ENCODE data around the gene CUEDC2.
A peak's percentile ranks its signal among the peaks of the same experiment; 100 is the strongest.
"Not testable (repeated sequence)": the region's sequence is repeated elsewhere in the genome, so short reads cannot be mapped to it uniquely, and the experiment has no call there.

The CUEDC2 gene

DNA sequence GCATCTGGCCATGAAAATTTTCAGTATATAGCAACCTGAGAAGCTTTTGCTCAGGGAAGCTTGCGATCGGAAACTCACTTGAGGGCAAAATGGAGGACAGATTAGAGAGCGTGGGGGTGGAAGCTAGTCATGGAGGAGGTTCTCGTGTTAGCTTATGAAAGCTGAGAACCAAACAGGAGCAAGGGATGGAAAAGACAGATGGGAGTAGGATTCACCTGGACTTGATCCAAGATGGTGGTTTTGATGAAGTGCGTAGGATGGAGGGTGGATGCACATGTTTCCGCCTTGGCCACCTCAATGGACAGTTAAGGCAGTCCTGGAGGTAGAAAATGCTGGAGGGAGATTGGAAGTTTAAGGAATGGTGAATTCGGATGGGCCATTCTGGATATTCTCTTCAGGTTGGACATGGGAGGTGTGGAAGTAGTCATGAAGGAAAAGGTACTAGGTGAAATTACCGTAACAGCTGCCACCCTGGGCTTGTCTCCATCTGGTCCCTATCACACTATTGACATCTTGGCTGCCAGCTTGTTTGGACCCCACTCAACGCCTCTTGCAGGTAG, 25.3 kb upstream of the CUEDC2 start:
- no peak for DNase-seq

DNA sequence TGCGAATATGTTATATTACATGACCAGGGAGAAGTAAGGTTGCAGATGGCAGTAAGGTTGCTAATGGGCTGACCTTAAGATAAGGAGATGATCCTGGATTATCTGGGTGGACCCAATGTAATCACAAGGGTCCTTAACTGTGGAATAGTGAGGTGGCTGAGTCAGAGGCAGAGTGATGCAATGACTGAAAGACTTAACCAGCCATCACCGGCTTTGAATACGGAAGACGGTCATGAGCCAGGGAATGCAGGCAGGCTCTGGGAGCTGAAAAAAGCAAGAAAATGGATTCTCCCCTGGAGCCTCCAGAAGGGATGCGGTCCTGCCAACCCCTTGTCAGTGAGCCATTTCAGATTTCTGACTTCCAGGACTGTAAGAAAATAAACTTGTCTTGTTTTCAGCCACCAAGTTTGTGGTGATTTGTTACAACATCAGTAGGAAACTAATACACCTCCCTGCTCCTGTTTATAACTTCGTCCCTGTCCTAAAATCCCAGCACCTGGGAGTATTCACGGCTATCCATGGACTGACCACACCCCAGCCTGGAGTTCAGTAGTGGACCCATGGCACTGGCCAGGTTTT, 23.6 kb upstream of the CUEDC2 start:
- DNase-seq: no peak

DNA sequence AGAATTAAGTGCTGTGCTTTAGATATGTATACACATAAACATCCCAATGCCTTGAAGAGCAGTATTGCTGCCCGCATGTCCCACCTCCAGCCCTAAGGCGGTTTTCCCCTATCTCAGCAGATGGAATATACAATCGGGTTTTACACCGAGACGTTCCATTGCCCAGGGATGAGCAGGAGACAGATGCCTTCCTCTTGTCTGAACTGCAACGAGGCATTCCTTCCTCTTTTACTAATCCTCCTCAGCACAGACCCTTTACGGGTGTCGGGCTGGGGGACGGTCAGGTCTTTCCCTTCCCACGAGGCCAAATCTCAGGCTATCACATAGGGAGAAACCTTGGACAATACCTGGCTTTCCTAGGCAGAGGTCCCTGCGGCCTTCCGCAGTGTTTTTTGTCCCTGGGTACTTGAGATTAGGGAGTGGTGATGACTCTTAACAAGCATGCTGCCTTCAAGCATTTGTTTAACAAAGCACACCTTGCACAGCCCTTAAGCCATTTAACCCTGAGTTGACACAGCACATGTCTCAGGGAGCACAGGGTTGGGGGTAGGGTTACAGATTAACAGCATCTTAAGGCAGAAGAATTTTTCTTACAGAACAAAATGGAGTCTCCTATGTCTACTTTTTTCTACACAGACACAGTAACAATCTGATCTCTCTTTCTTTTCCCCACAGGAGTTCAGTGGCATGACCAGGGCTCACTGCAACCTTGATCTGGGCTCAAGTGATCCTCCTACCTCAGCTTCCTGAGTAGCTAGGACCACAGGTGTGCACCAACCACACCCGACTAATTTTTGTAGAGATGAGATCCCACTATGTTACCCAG, 22.5 kb upstream of the CUEDC2 start:
- DNase-seq: not testable (repeated sequence)

DNA sequence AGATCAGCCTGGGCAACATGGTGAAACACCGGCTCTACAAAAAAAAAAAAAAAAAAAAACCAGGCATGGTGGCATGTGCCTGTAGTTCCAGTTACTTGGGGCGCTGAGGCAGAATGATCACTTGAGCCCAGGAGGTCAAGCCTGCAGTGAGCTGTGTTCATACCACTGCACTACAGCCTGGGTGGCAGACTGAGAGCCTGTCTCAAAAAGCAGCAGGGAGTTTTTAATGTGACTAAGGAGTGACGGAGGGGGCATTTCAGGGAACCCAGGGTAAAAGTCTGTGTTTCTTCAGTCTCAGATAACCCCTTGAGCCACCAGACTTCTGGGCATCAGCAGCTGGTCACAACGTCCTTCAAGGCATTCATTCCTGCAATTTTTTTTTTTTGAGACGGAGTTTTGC, 21.1 kb upstream of the CUEDC2 start:
- no peak for DNase-seq

DNA sequence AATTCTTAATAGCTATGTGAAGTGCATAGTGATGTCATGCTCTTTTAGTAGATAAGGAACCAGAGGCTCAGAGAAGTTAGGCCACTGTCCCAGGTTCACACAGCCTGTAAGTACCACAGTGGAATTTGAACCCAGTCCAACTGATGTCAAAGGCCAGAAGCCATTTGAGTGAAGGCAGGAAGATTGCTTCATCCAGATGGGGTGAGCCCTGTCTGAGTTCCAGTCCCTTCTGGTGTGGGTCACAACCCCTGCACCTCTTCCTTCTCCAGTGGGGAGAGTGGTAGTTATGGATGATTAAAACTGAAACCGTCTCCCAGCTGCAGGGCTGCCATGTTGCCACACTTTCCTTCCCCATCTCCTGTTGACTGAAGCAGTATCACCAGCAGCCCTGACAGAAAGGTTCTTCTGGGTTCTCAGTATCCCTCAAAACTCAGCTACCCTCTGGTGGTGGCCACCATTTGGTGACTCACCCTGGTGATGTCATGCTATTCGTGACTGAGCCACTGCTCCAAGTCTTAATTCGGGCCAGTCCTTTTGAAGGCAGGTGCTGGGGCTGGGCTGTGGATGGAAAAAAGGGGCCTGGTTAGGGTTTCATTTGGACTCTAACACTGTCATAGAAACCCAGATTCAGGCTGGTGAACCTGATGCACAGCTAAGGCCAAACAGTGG, 20.4 kb upstream of the CUEDC2 start:
- no peak for DNase-seq

DNA sequence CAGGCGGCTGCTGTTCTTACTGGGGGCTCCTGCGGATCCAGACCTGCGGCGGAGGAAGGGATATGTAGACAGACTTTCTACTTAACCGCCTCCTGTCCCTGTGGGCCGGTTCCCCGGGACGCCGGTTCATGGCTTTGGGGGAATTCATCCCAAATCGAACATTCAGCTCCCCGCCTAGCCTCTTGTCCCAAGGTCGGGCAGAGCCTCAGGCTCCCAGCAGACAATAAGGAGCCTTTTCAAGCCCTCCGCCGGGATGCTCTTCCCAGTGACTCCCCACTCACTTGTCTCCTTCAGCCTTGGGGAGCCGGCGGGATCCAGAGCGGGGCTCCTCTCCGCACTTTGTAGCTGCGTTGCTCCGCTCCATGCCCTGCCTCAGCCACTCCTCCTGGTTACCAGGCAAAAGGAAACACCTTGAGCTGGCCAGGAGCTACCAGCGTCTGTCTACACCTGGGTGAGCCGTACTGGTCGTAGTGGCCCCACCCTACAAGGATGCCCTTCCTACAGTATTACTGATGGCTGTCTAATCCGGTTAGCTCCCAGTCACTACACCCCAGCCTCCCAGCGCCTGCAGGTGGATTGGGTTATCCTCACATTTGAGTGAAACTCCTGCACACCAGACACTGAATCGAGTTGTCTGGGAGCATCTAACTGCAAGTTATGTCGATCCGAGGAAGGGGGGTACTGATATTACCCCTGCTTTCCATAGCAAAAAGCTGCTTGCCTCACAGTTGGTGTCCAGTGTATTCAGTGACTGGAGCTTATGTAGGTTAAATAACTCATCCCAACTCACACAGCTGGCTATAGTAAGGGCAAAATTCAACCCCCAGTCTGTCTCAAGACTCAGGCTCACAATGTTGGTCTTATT, 19.0 kb upstream of the CUEDC2 start, which contains the start of gene C10orf95:
Gene C10orf95, minus strand, starts transcription at position 439 of the 865 bp plus-strand sequence. CDS start 450 bp downstream, outside the sequence.
- DNase-seq: no peak

DNA sequence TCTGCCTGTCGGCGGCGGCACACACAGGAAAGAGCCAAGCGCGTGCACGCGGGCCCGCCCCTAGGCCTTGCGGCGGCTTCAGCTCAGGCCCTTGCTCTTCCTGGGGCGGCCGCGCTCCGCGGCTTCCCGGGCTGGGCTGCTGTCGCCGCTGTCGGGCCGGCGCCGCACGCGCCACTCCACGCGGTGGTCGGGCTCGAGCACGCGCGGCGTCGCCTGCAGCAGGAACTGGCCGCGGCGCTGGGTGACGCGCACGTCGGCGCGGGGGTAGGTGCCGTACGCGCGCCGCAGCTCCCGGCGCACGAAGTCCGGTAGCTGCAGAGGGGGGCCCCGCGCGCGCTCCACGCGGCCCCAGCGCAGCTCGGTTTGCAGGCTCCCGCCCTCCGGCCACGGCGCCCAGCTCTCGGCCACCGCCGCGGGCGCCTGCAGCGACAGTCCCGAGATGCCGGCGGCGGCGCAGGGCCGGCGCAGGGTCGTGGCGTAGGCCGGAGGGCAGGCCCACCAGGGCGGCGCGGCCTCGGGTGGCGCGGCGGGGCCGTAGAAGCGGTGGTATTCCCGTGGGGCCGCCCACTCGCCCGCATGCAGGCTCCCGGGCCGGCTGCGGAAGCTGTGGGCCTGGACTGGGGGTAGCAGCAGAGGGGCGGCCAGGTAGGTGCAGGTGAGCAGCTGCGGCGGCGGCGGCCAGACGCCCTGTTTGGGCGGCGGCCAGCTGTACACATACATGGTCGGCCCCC, 18.2 kb upstream of the CUEDC2 start:
- peak; percentile 86 for DNase-seq

DNA sequence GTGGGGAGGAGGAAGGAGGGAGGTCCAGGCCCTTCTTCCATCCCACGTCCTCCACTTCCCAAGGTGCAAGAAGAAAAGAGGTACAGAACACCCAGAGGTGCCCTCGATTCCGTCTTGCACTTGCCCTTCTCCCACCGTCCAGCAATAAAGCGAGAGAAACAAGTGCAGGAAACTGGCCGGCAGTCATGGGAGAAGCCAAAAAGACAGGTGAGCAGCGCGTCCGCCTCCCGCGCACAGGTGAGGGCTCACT, 17.7 kb upstream of the CUEDC2 start:
- DNase-seq: no peak

DNA sequence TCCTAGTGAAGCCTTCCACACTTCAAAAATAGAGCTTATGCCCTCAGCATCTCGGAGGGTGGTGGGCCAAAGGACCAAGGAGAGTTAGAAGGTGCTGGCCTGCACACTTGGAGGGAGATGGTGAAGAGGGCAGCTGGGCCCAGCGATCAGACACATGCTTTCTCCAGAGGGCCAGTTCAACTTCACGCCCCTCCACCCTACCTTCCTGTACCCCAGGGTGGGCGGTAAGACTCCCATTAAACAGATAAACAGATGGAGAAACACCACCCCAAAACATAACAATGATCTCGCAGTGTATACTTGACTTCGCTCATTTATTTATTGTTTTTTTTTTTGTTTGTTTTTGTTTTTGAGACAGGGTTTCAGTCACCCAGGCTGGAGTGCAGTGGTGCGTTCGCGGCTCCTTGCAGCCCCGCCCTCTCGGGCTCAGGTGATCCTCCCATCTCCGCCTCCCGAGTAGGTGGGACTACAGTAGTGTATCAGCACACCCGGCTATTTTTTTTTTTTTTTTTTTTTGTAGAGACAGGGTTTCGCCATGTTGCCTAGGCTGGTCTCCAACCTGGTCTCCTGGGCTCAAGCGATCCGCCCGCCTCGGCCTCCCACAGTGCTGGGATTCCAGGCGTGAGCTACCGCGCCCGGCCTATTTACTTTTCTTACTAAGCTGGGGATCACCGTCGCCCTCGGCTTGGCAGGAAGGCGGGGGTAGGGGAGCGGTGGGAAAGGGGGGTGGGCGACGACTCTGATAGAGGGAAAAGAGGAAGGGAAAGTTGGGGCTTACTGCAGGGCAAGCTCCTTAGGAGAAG, 17.1 kb upstream of the CUEDC2 start:
- peak; percentile 61 for DNase-seq

DNA sequence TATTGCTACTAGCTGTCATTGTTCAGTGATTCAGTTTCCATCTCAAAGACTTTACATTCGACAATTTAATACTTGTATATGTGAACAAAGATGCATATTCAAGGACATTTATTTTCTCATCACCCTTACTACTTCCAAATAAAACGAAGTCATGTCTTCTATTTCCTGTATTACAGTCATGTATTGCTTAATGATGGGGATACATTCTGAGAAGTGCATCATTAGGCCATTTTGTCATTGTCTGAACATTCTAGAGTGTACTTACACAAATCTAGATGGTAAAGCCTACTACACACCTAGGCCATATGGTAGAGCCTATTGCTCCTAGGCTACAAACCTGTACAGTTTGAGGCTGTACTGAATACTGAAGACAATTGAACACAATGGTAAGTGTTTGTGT, 12.5 kb upstream of the CUEDC2 start:
- no peak for DNase-seq

DNA sequence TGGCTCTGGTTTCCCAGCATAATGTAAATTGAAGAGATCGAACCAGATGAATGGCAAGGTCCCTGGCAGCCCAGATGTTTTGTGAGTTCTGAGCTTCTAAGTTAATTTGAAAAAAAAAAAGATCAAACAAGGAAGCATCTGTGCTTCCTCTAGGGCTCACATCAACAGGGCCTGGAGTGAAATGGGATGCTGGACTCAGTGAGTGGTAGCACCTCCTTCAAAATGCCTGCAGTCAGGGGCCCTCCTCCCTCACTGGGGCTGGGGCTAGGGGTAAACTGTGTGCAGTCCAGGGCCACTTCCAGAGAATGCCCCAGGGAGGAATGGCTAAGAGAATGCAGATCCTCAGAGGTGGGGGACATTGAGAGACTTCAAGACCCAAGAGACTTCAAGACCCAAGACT, 6.0 kb upstream of the CUEDC2 start:
- DNase-seq: no peak

DNA sequence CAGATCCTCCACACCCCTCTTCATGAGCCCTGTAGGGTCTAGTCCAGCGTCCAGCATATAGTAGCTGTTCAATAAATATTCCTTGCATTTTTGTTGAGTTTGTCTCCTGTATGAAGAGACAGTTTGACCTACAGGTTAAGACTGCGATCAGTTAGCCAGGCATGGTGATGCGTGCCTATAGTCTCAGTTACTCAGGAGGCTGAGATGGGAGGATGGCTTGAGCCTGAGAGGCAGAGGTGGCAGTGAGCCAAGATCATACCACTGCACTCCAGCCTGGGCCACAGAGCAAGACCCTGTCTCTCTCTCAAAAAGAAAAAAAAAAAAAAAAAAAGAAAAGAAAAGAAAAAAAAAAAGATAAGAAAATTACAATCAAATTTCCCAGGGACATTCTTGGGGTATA, 5.1 kb upstream of the CUEDC2 start:
- no peak for DNase-seq

DNA sequence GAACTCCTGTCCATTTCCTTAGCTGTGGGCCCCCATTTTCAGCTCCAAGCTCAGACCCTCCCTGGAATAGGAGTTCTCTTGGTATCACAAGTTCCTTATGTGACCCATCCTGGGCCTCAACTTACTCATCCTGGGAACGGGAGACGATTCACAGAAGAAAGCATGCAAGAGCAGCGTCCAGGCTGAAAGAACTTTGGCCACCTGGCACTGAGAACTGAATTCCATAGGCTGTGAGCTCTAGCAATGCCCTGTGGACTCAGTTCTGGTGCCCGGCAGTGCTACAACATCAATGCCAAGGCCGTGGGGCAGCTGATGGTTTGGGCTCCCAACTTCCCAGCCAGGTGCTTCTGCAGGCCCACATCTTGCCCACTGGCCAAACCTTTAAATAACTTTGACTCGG, 3.9 kb upstream of the CUEDC2 start:
- DNase-seq: no peak

DNA sequence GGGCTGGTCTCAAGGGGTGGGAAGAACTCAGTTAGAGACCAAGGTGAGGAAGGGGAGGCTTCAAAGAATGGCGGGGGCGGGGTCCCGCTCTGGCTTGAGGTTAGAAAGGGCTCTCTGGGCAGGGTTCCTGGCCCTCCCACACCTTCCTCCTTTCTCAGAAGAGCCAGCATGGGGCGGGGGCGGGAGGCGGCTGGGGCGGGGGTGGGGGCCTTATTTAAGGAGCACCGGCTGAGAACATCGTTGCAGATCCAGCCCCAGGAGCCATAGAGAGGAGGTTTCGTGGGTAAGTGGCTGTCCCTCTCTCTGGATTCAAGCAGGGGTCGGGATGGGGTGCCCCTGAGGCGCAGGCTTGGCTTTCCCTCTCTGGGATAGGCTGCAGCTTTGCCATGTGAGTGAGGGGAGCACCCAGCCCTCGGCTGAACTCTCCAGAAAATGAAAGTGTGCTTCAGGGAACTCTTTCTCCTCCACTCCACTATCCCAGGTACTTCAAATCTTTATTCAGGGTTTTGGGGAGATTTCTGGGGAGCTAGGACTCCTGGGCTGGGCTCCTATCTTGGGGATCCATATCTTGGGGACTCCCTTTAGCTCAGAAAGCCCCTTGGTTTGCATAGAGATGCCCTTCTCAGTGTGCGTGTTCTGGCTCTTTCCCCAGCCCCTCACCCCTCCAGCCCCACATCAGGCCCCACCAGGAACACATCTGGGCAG, 3.3 kb upstream of the CUEDC2 start:
- DNase-seq: peak; percentile 56

DNA sequence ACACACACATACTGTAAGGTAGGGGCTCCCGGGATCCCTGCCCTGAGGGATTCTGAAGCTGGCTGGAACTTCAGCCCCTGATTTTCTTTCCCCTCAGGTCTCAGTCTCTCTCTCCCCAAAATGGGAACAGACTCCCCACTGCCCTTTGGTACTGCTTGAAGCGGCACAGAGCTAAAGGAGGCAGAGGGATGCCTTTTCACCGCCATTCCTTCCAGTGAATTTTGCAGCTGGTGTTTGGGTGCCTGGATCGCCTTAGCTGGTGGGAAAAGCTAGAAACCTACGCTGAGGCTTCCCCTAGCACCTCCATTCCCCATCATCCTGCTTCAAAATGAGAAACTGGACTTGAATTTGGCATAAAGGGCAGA, 2.7 kb upstream of the CUEDC2 start:
- no peak for DNase-seq

DNA sequence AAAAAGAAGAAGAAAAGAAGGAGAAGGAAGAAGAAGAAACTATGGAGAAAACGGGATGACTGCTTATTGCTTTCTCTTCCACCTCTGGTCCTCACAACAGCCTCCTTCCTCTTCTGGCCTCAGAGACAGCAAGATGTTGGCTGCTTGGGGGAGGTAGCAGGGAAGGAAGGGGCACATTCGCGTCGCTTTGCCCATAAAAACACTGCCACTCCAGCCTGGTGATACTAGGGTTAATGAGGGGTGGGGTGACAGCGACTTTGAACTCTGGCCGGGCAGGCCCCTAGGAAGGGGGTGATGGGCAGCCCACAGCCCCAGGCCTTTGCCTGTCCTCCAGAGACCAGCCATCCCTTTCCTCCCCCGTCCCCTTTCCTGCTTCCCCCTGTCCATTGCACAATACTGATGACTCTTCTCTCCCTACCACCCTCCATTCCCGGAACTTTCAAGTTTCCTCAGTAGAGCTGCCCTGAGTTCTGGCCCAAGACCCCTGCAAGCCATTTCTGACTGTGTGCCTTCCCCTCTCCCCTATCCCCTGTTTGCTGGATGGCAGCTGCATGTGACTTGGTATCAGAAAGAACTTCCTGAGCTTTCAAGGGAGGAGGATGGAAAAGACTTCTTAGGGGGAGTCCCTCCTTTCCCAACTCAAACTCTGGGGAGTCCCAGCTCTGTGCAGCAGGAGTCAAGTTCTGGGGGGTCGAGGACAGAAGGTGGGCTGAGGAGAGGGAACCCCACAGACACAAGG, 2.2 kb upstream of the CUEDC2 start:
- DNase-seq: peak; percentile 57

DNA sequence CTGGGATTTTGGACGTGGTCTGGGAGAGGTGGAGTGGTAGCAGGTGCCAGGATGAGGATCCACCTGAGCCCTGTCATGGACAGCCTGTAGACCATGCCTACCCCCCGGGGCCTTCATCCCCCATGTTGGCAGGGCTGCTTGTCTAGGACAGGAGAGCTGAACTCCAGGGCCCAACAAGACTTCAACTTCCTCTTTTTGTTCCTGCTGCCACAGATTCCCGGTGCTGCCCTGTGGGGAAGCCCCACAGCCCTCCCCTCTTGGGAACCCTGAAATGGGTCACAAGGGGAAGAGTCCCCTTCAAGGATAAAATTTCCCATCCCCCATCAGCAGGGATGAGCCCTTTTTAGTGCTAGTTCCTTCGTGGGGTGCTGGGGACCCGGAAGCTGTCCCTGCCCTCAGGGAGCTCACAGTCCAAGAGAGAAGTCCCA, 1.3 kb upstream of the CUEDC2 start:
- DNase-seq: no peak

DNA sequence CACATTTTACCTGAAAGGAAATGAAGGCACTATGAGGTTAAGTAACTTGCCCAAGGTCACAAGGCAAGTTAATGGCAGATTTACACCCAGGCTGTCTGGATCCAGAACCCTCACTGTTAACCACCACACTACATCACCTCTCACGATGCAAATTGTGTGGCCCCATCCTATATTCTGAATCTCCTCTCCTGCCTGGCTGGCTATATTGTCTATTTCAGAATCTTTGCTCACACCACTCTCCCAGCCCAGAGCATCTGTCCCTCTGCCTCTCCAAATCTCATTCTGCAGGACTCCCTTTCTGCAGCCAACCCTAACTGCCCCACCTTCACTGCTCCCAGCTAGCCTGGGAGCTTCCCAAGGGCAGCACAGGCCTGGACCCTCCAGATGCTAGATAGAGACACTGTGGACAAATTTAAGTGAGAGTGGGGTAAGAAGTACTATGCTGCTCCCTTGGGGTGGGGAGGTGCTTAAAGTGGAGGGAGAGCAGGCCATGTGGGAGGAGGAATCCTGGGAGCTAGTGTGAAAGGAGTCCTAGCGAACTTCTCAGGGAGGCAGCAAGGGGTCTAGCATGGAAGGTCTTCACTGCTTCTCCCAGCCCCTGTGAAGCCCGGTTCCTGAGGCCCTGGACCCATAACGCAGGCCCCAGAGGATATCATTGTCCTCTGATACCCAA, 786 bp downstream of the CUEDC2 start:
- DNase-seq: no peak

DNA sequence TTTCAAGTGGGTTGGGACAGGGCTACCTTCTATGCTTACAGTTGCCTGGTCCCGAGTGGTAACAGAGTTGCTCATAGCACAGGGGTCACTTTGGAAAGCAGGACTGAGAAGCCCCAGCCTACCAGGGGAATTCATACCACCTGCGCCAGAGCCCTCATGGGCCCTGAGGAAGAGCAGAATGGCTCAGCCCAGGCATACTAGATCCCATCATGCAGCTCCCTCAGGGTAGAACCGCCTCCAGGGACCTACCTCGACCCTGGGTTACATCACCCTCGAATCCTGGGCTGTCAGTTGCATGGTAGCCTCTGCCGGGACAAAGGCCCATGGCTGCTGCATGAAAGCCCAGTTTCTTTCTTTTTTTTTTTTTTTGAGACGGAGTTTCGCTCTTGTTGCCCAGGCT, 2.9 kb downstream of the CUEDC2 start:
- DNase-seq: no peak
